Erythroblast (primary cell): ENCODE data around the gene DLX2.

Experiments
- GATA1 ChIP-seq: IDR thresholded peaks from 2 replicates; pipeline ENCODE4 v1.6.1; 2011; ENCODE audit warnings: low read depth, mild to moderate bottlenecking, control low read depth, low read length, moderate library complexity
- POLR2A ChIP-seq: IDR thresholded peaks from 2 replicates; pipeline ENCODE4 v1.6.1; 2011; ENCODE audit warnings: mild to moderate bottlenecking, low read length

GRCh38 chr2:172107690-172108586, 5.2 kb upstream of the DLX2 start:
- TF ChIP-seq POLR2A (no peak), GATA1 (no peak)
